ENCODE measurements around the gene ADGRF5.

Gene ADGRF5

GRCh38 chr6:46917002-46917545 lies 4.7 kb downstream of the ADGRF5 start:
- Histone ChIP-seq H3K9ac (no peak overlapping the region), H2AFZ (ENCODE audit: low read depth) (no peak overlapping the region), H3K27me3 (ENCODE audit: insufficient read depth, low read depth) (no peaks in the 10 kb centered on the region), H3K79me2 (ENCODE audit: insufficient read depth, low read depth) (no peaks in the 10 kb centered on the region), H3K36me3 (ENCODE audit: insufficient read depth) (no peaks in the 10 kb centered on the region), H3K27ac (no peak overlapping the region), H3K4me3 (IDR thresholded peaks at IDR 0.05; ENCODE audit: insufficient read depth, low read depth, low read length) (no peak overlapping the region), H4K20me1 (ENCODE audit: insufficient read depth) (no peaks in the 10 kb centered on the region), H3K4me1 (ENCODE audit: low read depth, poor library complexity, severe bottlenecking) (no peaks in the 10 kb centered on the region), H3K4me2 (no peak overlapping the region)
- TF ChIP-seq CTCF (conservative IDR thresholded peaks at IDR 0.05; ENCODE audit: low read depth, low read length) = no peak

GRCh38 chr6:46915866-46916265 lies 5.9 kb downstream of the ADGRF5 start:
- no peak overlapping the region for H2AFZ ChIP-seq (ENCODE audit: low read depth)
- no peaks in the 10 kb centered on the region for H3K27me3 ChIP-seq (ENCODE audit: insufficient read depth, low read depth)
- no peaks in the 10 kb centered on the region for H3K36me3 ChIP-seq (ENCODE audit: insufficient read depth)
- H3K4me2 ChIP-seq = no peak overlapping the region
- no peaks in the 10 kb centered on the region for H3K79me2 ChIP-seq (ENCODE audit: insufficient read depth, low read depth)
- TF ChIP-seq CTCF (conservative IDR thresholded peaks at IDR 0.05; ENCODE audit: low read depth, low read length) = no peak
- no peaks in the 10 kb centered on the region for H4K20me1 ChIP-seq (ENCODE audit: insufficient read depth)
- H3K9ac ChIP-seq = no peak overlapping the region
- no peak overlapping the region for H3K27ac ChIP-seq
- H3K4me1 ChIP-seq (ENCODE audit: low read depth, poor library complexity, severe bottlenecking) = no peaks in the 10 kb centered on the region
- H3K4me3 ChIP-seq (IDR thresholded peaks at IDR 0.05; ENCODE audit: insufficient read depth, low read depth, low read length) = no peak overlapping the region

GRCh38 chr6:46915380-46915779 lies 6.4 kb downstream of the ADGRF5 start:
- Histone ChIP-seq H3K27ac (no peak overlapping the region), H3K27me3 (ENCODE audit: insufficient read depth, low read depth) (no peaks in the 10 kb centered on the region), H3K4me3 (IDR thresholded peaks at IDR 0.05; ENCODE audit: insufficient read depth, low read depth, low read length) (no peak overlapping the region), H3K79me2 (ENCODE audit: insufficient read depth, low read depth) (no peaks in the 10 kb centered on the region), H3K9ac (no peak overlapping the region), H3K4me2 (no peak overlapping the region), H4K20me1 (ENCODE audit: insufficient read depth) (no peaks in the 10 kb centered on the region), H2AFZ (ENCODE audit: low read depth) (no peak overlapping the region), H3K4me1 (ENCODE audit: low read depth, poor library complexity, severe bottlenecking) (no peaks in the 10 kb centered on the region), H3K36me3 (ENCODE audit: insufficient read depth) (no peaks in the 10 kb centered on the region)
- no peak for TF ChIP-seq CTCF (conservative IDR thresholded peaks at IDR 0.05; ENCODE audit: low read depth, low read length)

- Histone ChIP-seq H3K36me3 (ENCODE audit: insufficient read depth) (no peaks in the 10 kb centered on the region), H3K4me1 (ENCODE audit: low read depth, poor library complexity, severe bottlenecking) (no peaks in the 10 kb centered on the region), H4K20me1 (ENCODE audit: insufficient read depth) (no peaks in the 10 kb centered on the region), H3K27ac (no peak overlapping the region), H2AFZ (ENCODE audit: low read depth) (no peak overlapping the region), H3K27me3 (ENCODE audit: insufficient read depth, low read depth) (no peaks in the 10 kb centered on the region), H3K4me2 (no peak overlapping the region), H3K4me3 (IDR thresholded peaks at IDR 0.05; ENCODE audit: insufficient read depth, low read depth, low read length) (no peak overlapping the region), H3K9ac (no peak overlapping the region), H3K79me2 (ENCODE audit: insufficient read depth, low read depth) (no peaks in the 10 kb centered on the region)
- no peak for TF ChIP-seq CTCF (conservative IDR thresholded peaks at IDR 0.05; ENCODE audit: low read depth, low read length)
These were observed 7.4 kb downstream of the ADGRF5 start for GRCh38 chr6:46914279-46914810.
